HepG2 (cell line): ENCODE data around the gene GOT1. TPM values are rescaled to one million over a fixed set of nuclear protein-coding genes. Genes with fewer than 3 reads are reported as not detected.

ENCODE experiments used
- RARA ChIP-seq: IDR thresholded peaks from 2 replicates; pipeline ENCODE4 v1.6.1; 2016; ENCODE audit warnings: missing genetic modification reagents, missing compliant biosample characterization
- RERE ChIP-seq: IDR thresholded peaks from 2 replicates; pipeline ENCODE4 v1.6.1; 2016; ENCODE audit warnings: low read depth, missing genetic modification reagents, missing compliant biosample characterization
- SALL1 ChIP-seq: sonication (generic); formaldehyde crosslinking; IDR thresholded peaks from 2 replicates; pipeline ENCODE4 v1.8.0; 2022; ENCODE audit warnings: mild to moderate bottlenecking, missing genetic modification reagents
- SNAPC2 ChIP-seq: sonication (generic); formaldehyde crosslinking; IDR thresholded peaks from 2 replicates; pipeline ENCODE4 v1.8.1; 2022; ENCODE audit warnings: mild to moderate bottlenecking, missing genetic modification reagents
- SOX13 ChIP-seq, 3 experiments: fragments of 450-650 bp in 1 of 3; sonication (generic) in 1 of 3; formaldehyde crosslinking in 1 of 3; IDR thresholded peaks in 2 of 3; conservative IDR thresholded peaks in 1 of 3; 2 replicates each; pipeline versions ENCODE4 v1.5.0 to v1.6.1; 2016 to 2020; ENCODE audit warnings: antibody characterized with exemption in 1 of 3, mild to moderate bottlenecking in 1 of 3, missing compliant biosample characterization in 1 of 3, missing genetic modification reagents in 1 of 3, moderate library complexity in 1 of 3
- SOX6 ChIP-seq, 2 experiments: fragments of 450-650 bp in 1 of 2; sonication (generic) in 1 of 2; formaldehyde crosslinking in 1 of 2; IDR thresholded peaks; 2 replicates each; pipeline versions ENCODE4 v1.4.0 to v1.6.1; 2017 to 2020; ENCODE audit warnings: antibody characterized with exemption in 1 of 2, mild to moderate bottlenecking in 1 of 2, missing genetic modification reagents in 1 of 2
- ZHX1 ChIP-seq: sonication (generic); formaldehyde crosslinking; IDR thresholded peaks from 2 replicates; pipeline ENCODE4 v1.8.1; 2022; ENCODE audit warnings: low read depth, mild to moderate bottlenecking, missing genetic modification reagents
- ZNF3 ChIP-seq: IDR thresholded peaks from 2 replicates; pipeline ENCODE4 v1.7.0; 2017; ENCODE audit warnings: inconsistent platforms
- ZNF451 ChIP-seq: sonication (generic); formaldehyde crosslinking; IDR thresholded peaks from 2 replicates; pipeline ENCODE4 v1.5.0; 2020; ENCODE audit warnings: mild to moderate bottlenecking, missing genetic modification reagents
- ZNF609 ChIP-seq: sonication (generic); formaldehyde crosslinking; IDR thresholded peaks from 2 replicates; pipeline ENCODE4 v1.4.0; 2020; ENCODE audit warnings: mild to moderate bottlenecking, missing genetic modification reagents, borderline replicate concordance
- polyA plus RNA-seq, 8 experiments: library from polyadenylated mRNA; depleted of rRNA in 3 of 8; stranded (reverse) in 7 of 8; unstranded in 1 of 8; fragments of >200 nt; fragmentation: Illumina TruSeq in 4 of 8; extraction: Trizol in 4 of 8; gene quantifications; 2 replicates each; pipeline versions ENCODE4 v1.2.1 to v1.2.3, GENCODE V29; 2011 to 2016; ENCODE audit warnings: low read depth in 4 of 8, missing spikeins in 1 of 8, mixed read lengths in 1 of 8; ENCODE audit not compliant: insufficient read depth in 1 of 8
- total RNA-seq, 5 experiments: library from RNA; depleted of rRNA; stranded (reverse); fragments of >200 nt; fragmentation: Illumina TruSeq; extraction: Trizol; gene quantifications; 2 replicates each; pipeline ENCODE4 v1.2.3, GENCODE V29; 2016; ENCODE audit warnings: low read depth in 1 of 5
- TF ChIP-seq, protein P1 (sequence below): sonication (generic); formaldehyde crosslinking; IDR thresholded peaks from 2 replicates; pipeline ENCODE4 v1.8.1; 2022; ENCODE audit warnings: mild to moderate bottlenecking, missing genetic modification reagents

The GOT1 gene
- total and polyA plus RNA-seq, 2 of the 13 experiments (the other 11 are each of a cell fraction or from before 2014, with no cell fraction given), result 81.2 to 102 TPM

DNA sequence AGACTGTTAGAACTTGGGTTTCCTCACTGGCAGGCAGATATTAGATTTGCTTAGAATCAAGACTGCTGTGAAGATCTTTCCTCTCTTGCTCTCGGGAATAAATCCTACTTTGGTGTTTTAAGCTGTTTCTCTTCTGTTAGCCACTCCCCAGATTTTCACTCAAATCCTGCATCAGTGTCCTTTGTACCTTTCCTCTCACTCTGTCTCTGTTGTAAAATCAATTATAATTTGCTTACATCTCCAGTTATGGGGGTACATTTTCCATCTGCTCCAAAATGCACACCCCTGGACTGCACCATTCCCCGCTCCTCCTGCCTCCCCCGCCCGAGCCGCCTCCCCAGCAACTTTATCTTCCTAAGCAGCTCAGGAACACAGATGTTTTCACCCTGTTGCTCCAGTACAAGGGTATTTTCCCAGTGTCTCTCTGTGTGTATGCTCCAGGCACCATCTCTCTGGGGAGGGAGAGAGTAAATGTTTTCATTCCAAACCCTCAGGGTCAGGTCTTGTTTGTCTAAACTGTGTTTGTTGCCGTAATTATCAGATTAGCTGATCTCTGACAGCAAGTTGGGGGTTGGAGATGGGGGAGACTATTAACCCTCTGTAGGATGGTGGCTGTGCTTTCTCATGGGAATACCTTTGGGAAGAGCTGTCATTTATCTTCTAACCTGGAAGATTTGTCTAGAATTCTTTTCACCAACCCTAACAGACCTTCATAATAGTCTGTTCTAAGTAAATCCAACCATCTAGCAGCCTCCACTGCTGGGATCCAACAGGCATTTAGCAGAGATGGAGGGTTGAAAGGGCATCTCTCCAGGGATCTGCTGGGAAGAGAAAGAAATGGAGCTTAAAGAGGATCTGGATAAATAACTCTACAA lies 20.4 kb upstream of the GOT1 start (continued):
- 0 out of 2 replicates have a peak, but pooled peaks have one; percentile 30 for TF ChIP-seq RERE
- peak; percentile 55; the same call in 1 of the 2 replicates for TF ChIP-seq SALL1
- 0 out of 2 replicates have a peak, but pooled peaks have one; percentile 36 for TF ChIP-seq SNAPC2 (CRISPR knock-in tag)
- no peak for TF ChIP-seq ZHX1 (CRISPR knock-in tag)
- no peak for TF ChIP-seq ZNF451 (CRISPR knock-in tag)
- TF ChIP-seq SOX6 (IDR thresholded peaks at IDR 0.05), result no peak
- peak; percentile 60 for TF ChIP-seq SOX6 (CRISPR knock-in tag; IDR thresholded peaks at IDR 0.05)
- TF ChIP-seq SOX13 (IDR thresholded peaks at IDR 0.05), result no peak
- peak in 1 of 2 experiments; percentile 56; a peak in 2 of 4 replicates for TF ChIP-seq SOX13 (CRISPR knock-in tag; conservative IDR thresholded peaks at IDR 0.05 in 1 of 2, IDR thresholded peaks at IDR 0.05 in 1 of 2)
- peak; percentile 49; the same call in 1 of the 2 replicates for TF ChIP-seq ZNF609 (CRISPR knock-in tag)
- TF ChIP-seq, protein P1, sequence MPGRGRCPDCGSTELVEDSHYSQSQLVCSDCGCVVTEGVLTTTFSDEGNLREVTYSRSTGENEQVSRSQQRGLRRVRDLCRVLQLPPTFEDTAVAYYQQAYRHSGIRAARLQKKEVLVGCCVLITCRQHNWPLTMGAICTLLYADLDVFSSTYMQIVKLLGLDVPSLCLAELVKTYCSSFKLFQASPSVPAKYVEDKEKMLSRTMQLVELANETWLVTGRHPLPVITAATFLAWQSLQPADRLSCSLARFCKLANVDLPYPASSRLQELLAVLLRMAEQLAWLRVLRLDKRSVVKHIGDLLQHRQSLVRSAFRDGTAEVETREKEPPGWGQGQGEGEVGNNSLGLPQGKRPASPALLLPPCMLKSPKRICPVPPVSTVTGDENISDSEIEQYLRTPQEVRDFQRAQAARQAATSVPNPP (CRISPR knock-in tag), result no peak
- TF ChIP-seq ZNF3, result no peak
- TF ChIP-seq RARA, result peak; percentile 72
